Kidney capillary endothelial cell (primary cell): ENCODE measurements around the gene FOXL1.
A peak's percentile ranks its signal among the peaks of the same experiment; 100 is the strongest.

ENCODE experiments used
- DNase-seq: peaks from one replicate; pipeline ENCODE4 v3.0.0-alpha.2; 2018; ENCODE audit warnings: low spot score

Gene FOXL1

DNA sequence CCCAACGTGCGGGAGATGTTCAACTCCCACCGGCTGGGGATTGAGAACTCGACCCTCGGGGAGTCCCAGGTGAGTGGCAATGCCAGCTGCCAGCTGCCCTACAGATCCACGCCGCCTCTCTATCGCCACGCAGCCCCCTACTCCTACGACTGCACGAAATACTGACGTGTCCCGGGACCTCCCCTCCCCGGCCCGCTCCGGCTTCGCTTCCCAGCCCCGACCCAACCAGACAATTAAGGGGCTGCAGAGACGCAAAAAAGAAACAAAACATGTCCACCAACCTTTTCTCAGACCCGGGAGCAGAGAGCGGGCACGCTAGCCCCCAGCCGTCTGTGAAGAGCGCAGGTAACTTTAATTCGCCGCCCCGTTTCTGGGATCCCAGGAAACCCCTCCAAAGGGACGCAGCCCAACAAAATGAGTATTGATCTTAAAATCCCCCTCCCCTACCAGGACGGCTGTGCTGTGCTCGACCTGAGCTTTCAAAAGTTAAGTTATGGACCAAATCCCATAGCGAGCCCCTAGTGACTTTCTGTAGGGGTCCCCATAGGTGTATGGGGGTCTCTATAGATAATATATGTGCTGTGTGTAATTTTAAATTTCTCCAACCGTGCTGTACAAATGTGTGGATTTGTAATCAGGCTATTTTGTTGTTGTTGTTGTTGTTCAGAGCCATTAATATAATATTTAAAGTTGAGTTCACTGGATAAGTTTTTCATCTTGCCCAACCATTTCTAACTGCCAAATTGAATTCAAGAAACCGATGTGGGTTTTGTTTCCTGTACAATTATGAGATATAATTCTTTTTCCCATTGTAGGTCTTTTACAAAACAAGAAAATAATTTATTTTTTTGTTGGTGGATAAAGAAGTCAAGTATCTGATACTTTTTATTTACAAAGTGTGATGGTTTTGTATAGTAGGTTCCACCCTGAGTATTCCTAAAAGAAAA is 9.4 kb upstream of the FOXL1 start:
- no peak for DNase-seq

GRCh38 chr16:86569701-86570447 is 8.5 kb upstream of the FOXL1 start:
- no peak for DNase-seq

GRCh38 chr16:86570558-86571529 is 7.5 kb upstream of the FOXL1 start:
- no peak for DNase-seq

DNA sequence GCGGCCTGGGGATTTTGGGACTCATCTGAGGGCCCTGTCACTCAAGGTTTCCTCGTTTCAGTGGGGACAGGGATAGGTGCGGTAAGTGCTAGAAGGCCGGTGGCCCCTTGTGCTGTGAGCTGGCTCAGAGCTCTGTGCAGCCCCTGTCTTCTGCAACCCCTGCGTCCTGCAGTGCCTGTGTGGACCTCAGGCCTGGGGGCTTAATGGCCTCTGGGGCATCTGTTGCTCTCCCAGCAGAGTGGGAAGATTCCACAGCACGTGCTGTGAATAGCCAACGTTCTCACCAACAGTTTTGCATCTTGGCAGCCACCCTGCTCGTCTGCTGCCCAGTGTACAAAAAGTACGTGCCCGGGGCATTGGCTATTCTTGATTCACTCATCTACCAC is 6.8 kb upstream of the FOXL1 start:
- DNase-seq, result no peak

- DNase-seq, result no peak
Observed at GRCh38 chr16:86572041-86572521, 6.3 kb upstream of the FOXL1 start.

DNA sequence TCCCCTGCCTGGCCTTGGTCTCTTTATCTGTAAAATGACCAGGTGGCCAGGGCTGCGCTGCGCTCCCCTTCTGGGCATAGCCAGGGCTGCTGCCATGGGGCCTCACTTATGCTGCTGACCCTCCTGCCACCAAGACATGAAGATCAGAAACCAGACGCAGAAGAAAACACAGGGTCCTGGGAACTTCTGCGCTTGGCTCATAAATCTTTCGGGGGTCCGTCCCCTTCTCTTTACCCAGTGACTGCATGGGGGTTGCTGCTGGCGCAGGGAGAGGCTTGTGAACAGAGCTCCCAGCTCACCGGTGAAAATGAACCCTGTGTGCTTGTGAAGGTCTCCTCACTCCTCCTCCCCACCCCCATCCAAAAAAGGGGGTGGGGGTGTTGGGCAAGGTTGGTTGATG is 5.7 kb upstream of the FOXL1 start:
- DNase-seq, result no peak

GRCh38 chr16:86573215-86573614 is 5.1 kb upstream of the FOXL1 start:
- DNase-seq, result no peak

DNA sequence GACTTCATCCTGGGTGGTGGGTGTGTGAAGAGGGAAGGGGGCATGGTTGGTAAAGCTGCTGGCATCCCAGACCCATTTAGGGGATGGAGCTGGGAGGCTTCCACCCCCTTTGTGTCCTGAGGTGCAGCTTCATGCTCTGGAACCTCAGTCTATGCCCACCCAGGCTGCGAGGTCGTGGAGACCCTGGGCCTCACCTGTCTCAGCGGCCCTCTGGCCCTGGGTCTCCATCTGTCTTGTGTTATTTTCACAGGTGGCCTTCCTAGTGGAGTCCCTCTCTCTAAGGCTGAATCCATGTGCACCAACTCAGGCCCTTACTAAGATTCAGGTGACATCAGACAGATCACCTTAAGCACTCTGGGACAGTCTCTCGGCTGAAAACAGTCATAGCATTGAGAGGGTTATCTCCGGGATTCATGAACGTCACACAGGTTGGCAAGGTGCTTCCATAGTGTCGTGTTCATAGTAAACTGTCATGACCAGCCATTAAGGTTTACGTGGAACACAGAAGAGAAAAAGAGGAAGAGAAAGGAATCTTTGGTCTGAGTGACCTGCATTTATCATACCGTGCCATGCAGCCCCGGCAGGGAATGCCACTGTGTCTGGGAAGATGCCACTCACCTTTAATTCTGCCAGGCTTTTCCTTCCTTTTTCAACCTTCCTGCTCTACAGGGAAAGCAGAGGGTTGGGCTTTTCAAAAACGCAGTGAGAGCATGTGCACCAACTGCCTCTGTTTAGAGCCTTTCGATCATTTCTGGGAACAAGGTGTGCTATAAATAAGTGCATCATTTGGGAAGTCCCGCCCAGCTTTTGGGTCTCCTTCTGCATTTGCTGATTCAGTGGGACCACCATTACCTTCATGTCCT is 4.5 kb upstream of the FOXL1 start:
- no peak for DNase-seq

- DNase-seq, result no peak
Observed at GRCh38 chr16:86574646-86575045, 3.7 kb upstream of the FOXL1 start.

GRCh38 chr16:86575095-86575685 is 3.2 kb upstream of the FOXL1 start:
- DNase-seq, result no peak

DNA sequence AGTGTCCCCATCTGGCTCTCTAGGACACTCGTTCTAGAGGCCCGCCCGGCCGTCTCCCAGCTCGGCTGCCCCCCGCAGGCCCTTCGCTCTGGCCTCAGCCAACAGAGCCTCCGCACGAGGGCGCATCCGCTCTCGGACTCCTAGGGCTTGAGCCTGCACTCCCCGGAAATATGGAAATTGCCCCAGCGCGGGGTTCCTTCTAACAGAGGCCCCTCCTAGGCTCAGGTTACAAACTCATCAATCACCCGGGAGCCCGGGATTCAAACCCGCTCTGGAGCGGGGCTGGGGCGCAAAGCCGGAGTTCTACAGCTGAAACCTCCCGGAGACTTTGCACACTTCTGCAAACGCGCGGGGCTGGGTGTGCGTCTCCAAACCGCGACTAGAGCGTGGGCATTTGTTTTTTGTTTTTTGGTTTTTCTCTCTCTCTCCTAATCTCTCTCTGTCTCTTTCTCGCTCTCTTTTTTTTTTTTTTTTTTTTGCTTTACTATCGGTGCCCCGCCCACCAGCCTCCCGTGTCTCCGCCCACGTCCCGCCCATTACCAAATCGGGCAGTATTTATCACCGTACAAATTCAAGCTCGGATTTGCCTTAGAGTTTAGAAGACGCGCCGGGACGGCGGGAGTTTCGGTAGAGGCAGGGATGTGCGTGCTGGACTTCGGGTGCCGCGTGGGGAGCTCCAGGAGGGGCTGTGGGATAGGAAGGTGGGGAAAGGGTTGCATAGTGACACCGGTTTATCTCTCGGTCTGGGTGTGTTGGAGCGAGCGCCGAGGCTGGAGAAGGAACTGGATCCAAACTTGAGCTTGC is 2.4 kb upstream of the FOXL1 start:
- DNase-seq, result peak; percentile 68

DNA sequence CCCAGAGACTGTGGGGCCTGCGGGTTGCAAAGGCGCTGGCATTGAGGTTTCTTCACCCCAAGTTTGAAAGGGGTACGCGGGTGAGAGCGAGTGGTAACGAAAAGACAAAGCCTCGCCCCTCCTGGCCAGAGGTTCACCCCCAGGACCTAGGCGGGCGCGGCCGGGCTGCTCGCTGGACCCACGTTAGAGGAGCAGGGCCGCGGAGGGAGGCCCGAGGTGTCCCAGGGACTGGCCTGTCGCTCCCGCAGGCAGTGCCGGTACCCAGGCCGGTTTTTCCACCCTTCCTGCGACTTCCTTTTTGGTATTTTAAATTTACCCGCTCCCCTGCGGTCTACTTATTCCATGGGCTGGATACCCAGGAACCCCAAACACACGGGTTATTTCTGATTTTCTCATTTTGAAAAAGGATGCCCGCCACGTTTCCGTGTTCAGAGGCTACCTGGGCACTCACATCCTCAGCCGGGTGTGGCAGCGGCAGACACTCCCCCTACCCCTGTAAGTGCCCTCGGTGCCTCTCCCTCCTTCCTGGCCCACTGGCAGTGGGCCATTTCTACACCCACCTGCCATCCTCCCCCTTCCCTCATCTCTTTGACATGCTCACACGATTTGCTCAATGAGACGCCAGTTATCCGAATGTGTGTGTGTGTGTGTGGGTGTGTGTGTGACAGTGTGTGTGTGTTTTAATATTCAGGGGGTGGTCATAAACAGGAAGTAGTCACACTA is 1.6 kb upstream of the FOXL1 start:
- no peak for DNase-seq

GRCh38 chr16:86577314-86577971 is 906 bp upstream of the FOXL1 start:
- no peak for DNase-seq

DNA sequence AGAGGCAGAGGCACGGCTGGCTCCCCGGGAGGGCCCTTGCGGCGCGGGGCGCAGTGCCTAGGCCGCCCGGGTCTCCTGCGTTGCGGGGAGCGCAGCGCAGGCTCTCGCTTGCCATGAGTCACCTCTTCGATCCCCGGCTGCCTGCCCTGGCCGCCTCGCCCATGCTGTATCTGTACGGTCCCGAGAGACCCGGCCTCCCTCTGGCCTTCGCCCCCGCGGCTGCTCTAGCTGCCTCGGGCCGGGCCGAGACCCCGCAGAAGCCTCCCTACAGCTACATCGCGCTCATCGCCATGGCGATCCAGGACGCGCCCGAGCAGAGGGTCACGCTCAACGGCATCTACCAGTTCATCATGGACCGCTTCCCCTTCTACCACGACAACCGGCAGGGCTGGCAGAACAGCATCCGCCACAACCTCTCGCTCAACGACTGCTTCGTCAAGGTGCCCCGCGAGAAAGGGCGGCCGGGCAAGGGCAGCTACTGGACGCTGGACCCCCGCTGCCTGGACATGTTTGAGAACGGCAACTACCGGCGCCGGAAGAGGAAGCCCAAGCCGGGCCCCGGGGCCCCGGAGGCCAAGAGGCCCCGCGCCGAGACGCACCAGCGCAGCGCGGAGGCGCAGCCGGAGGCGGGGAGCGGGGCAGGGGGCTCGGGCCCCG is 390 bp downstream of the FOXL1 start:
- DNase-seq, result no peak

DNA sequence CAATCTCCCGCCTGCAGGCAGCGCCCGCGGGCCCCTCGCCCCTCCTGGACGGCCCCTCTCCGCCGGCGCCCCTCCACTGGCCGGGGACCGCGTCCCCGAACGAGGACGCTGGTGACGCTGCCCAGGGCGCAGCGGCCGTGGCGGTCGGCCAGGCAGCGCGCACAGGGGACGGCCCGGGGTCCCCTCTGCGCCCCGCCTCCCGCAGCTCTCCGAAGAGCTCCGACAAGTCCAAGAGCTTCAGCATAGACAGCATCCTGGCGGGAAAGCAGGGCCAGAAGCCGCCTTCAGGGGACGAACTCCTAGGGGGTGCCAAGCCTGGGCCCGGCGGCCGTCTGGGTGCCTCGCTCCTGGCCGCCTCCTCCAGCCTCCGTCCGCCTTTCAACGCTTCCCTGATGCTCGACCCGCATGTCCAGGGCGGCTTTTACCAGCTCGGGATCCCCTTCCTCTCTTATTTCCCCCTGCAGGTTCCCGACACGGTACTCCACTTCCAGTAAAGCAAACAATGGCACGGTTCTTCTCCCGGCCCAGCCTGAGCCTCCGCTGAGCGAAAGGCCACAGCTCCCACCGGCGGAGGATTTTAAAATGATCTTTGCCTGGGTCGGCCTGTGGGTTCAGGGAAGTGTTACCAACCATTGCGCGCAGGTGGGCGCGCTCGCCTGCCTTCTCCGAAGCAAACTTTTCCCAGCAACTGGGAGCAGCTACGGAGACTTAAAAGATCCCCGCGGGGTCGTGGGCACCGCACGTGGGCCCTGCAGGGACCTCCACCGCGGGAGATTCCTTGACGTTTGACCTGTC is 1.1 kb downstream of the FOXL1 start:
- DNase-seq, result no peak

DNA sequence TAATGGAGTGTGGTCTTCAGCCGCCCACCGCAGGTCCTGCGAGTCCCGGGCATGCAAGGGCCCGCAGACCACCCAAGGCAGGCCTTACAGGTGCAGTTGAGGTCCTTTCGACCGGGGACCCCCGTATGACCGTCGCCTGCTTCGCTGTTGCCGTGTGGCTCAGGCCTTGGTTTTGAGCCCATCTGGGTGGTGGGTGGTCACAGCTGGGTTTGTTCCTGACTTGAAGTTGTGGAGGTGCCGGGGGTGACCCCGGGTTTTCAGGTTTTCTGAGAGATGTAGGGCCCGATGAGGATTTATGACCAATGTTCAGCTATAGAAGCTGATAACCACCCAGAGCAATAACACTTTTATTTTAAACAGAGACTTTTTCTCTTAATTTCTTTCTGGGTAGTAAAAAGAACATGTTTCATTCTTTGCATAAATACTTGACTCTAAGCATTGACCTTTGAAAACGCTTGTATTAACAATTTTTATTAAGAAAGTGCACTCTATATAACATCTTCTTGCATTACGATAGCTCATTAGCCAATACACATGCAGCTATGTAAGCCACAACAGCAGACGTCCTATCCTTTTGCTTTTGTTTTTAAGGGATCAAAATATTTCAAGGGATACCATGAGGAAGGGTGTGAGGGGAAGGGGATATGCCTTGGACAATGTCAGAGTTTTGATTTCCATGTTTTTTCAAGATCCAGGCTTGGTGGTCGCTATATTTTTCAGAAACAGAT is 1.9 kb downstream of the FOXL1 start:
- DNase-seq, result no peak
